Measurements from ENCODE around the gene LAMA3.

- TF ChIP-seq REST (IDR thresholded peaks at IDR 0.05; ENCODE audit: unreplicated experiment), result no peak
- no peak for TF ChIP-seq CTCF (conservative IDR thresholded peaks at IDR 0.05; ENCODE audit: low read depth in 2 of 2)
- TF ChIP-seq EZH2 (IDR thresholded peaks at IDR 0.05; ENCODE audit: low read depth, unreplicated experiment), result no peak
- TF ChIP-seq POLR2AphosphoS5 (IDR thresholded peaks at IDR 0.05; ENCODE audit: low read depth), result no peak
- TF ChIP-seq EZH2phosphoT487 (IDR thresholded peaks at IDR 0.05; ENCODE audit: unreplicated experiment), result no peak
Observed at GRCh38 chr18:23673725-23674124, 15.5 kb upstream of the LAMA3 start.
